IPS DF 4.7 (cell line): ENCODE measurements around the gene VPS54.

ENCODE experiments used
- DNase-seq: peaks from one replicate; pipeline ENCODE4 v3.0.0-alpha.2; 2013; ENCODE audit warnings: low spot score; ENCODE audit errors: extremely low read depth

The VPS54 gene

GRCh38 chr2:64019083-64019974, at the start of gene VPS54:
TSS of gene VPS54 (minus strand) at chr2:64019428. CDS start at chr2:63983999, 35,429 bp downstream.
- DNase-seq, result no peak

- DNase-seq, result no peak
Measured at GRCh38 chr2:64067326-64067725, 48.1 kb upstream of the VPS54 start.

GRCh38 chr2:64065516-64065915, 46.3 kb upstream of the VPS54 start:
- no peak for DNase-seq

GRCh38 chr2:64063924-64064331, 44.7 kb upstream of the VPS54 start:
- no peak for DNase-seq

GRCh38 chr2:64063454-64063853, 44.2 kb upstream of the VPS54 start:
- no peak for DNase-seq

GRCh38 chr2:64062840-64063239, 43.6 kb upstream of the VPS54 start:
- DNase-seq, result no peak

GRCh38 chr2:64059270-64059669, 40.0 kb upstream of the VPS54 start:
- DNase-seq, result no peak

GRCh38 chr2:64056021-64056420, 36.8 kb upstream of the VPS54 start:
- DNase-seq, result no peak

GRCh38 chr2:64054161-64054915, 35.1 kb upstream of the VPS54 start:
- no peak for DNase-seq

- DNase-seq, result no peak
Measured at GRCh38 chr2:64052463-64053241, 33.4 kb upstream of the VPS54 start.

- peak; percentile 76 for DNase-seq
Measured at GRCh38 chr2:64049633-64050220, 30.5 kb upstream of the VPS54 start.

GRCh38 chr2:64045938-64046337, 26.7 kb upstream of the VPS54 start:
- no peak for DNase-seq

- no peak for DNase-seq
Measured at GRCh38 chr2:64040161-64040560, 20.9 kb upstream of the VPS54 start.

GRCh38 chr2:64036034-64036705, 16.9 kb upstream of the VPS54 start:
- DNase-seq, result no peak

- DNase-seq, result no peak
Measured at GRCh38 chr2:64035072-64035942, 16.1 kb upstream of the VPS54 start.

GRCh38 chr2:64029116-64029665, 10.0 kb upstream of the VPS54 start:
- DNase-seq, result no peak

- no peak for DNase-seq
Measured at GRCh38 chr2:64025741-64026140, 6.5 kb upstream of the VPS54 start.

GRCh38 chr2:64024259-64024949, 5.2 kb upstream of the VPS54 start:
- DNase-seq, result no peak
